CMK (cell line): ENCODE results near the gene UBA1.
A peak's percentile ranks its signal among the peaks of the same experiment; 100 is the strongest.

Experiments used
- DNase-seq: peaks from one replicate; pipeline ENCODE4 v3.0.0-alpha.2; 2010; ENCODE audit warnings: low read depth

Gene UBA1

DNA sequence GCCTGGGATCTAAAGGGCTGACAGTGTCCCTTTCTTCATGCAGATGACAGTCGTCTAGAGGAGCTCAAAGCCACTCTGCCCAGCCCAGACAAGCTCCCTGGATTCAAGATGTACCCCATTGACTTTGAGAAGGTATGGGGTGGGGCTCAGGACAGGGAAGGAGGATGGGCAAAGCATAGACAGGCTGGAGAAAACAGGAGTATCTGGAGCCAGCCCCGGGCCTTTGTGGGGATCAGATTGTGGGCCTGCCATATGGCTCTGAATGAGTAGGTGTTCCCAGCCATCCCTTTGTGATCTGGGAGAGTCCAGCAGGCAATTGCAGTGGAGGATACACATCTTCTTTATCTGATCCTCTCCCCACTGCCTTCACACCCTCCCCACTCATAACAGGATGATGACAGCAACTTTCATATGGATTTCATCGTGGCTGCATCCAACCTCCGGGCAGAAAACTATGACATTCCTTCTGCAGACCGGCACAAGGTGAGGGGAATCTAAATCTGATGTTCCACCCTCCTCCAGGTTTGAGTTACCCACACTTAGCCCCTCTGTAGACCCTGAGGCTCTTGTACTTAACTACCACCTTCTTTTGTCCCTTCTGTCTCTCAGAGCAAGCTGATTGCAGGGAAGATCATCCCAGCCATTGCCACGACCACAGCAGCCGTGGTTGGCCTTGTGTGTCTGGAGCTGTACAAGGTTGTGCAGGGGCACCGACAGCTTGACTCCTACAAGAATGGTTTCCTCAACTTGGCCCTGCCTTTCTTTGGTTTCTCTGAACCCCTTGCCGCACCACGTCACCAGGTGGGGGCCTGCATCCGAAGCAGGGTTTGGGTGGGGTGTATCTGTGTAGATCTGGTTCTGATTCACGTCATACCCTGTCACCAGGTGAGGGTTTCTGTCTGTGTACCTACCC lies 19.0 kb downstream of the UBA1 start:
- no peak for DNase-seq

DNA sequence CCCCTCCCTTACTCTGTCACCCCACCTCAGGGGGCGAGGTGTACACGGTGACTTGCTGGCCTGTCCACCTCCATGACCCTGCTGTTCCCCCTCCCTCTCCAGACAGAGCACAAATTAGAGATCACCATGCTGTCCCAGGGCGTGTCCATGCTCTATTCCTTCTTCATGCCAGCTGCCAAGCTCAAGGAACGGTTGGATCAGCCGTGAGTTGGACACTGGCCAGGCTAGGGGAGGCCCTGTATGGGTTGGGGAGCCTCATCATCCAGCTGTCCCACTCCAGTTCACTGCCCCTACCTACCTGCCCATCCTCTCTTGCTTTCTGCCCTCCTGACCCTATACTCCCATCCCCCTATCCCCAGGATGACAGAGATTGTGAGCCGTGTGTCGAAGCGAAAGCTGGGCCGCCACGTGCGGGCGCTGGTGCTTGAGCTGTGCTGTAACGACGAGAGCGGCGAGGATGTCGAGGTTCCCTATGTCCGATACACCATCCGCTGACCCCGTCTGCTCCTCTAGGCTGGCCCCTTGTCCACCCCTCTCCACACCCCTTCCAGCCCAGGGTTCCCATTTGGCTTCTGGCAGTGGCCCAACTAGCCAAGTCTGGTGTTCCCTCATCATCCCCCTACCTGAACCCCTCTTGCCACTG lies 20.9 kb downstream of the UBA1 start:
- no peak for DNase-seq

DNA sequence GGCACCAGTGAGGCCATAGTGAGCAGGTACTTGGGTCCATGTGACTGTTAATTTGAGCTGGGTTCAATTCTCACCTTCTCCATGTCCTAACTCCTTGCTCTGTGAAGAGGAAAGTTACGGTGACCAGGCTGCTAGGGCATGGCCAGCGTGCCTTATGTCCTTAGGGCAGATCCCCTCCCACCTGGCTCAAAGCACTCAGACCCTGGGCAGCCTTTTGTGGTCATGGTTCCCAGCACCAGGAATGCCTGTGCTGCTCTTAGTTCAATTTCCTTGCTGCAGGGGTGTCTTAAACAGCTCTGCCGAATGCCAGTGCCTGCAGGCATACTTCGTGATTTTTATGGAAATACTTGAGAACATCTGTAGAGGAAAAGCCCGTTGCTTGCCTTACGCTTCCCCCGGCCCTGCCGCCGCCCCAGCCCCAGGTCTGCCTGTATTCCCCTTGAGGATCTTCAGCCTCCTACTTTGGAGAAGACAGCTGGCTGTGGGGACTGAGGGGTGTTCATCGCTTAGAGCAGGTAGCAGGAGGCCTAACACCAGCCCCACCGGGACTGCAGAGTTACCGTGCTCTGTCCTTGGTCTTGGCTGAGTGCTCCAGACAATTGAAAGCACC lies 21.8 kb downstream of the UBA1 start:
- DNase-seq, result no peak

DNA sequence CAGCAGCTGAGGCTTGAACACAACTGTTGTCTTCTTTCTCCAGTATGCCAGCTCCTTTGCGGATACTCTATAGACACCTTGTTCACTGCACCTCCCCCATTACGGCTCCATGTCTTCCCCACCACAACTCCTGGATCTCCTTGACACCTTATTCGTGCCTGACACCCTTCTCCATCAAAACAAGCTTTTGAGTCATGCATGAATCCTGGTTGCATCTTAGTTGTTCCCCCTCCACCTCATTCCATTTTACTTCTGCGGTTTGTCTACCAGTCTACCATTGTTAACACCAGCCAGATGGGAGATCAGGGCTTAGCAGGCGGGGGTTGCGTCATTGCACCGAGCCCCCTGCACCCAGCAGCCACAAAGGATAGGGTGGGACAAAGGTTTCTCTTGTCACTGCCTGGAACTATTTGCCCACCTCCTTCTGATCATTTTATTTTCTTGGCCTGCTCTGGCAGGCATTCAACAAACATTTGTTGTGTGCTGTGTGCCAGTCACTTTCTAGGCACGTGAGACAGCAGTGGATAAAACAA lies 22.8 kb downstream of the UBA1 start:
- DNase-seq, result no peak

DNA sequence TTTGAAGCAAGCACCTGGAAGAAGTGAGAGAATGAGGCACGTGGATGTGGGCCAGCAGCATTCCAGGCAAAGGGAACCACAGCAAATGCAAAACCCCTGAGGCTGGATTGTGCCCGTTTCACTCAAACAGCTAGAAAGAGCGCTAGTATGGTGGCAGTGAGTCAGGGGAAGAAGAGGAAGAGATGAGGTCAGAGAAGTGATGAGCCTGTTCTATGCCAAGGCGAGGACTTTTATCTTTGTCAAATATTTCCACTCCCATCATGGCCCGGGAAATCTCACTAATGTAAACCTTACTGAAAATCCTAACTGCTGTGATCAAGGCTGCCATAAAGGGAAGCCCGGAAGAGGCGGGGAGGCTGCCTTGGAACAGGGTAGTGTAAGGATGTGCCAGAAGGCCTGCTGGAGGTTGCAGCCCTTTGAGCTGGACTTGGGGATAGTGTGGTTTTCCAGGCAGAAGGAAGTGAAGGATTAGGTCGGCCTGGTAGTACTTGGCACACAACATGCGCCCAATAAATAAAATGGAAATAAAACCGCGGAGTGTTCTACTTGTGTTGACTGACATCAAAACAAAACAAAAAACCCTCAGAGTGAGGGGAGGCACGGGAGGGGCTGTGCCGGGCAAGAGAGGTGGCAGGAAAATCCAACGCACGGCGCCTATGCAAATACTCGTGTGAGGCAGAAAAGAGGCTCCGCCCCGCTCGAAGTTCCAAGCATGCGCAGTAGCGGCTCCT lies 23.7 kb downstream of the UBA1 start:
- no peak for DNase-seq

DNA sequence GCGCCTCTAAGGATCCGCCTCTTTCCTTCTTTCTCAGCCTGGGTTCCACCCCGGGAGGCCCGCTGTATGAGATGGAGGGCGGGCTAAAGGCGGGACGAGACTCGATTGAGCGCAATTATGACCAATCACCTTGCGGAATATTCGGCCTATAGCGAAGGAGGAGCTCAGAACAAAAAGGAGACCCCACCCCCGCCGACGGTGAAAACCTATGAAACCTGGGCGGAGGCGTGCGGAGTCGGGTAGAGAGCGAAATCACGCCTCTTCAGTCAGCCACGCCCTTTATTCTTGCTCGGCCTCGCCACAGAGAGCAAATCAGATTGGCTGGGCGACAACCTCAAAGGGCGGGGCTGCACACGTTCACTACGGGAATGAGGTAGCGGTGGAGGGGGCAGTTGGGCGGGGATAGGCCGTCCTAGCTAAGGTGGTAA lies 24.2 kb downstream of the UBA1 start:
- DNase-seq, result peak; percentile 96

DNA sequence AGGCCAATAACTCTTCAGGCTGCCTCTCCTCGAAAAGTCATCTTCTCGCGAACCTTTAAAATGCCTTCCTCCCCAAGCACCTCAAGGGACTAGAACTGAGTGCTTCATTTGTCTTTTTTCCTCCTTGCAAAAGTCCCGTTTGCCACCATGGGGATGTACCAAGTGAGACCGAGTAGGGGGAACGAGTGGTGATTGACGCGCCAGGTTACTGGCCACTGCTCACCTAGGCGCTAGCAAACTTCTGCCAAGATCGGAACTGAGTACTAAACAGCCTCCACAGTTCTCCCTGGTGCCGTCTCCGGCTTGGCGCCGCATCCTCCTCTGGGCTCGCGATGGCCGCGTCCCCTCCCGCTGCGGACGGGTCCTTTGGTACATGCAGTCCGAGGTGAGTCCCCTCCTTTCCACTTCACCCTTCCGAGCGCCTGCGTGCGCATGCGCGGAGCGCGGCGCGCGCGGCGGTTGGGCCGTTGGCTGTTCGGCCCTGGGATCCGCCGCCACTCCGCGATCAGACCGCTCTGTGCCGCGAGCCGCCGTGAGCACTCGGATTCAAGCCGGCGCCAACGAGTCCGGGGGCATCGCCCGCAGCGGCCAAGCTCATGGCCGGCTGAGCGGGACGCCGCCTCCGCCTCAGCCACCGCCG lies 24.8 kb downstream of the UBA1 start, which contains the start of gene CDK16:
CDK16 (plus strand) TSS at position 402 of the 640 bp plus-strand sequence. CDS start 4,877 bp downstream, outside the sequence.
- DNase-seq, result peak; percentile 80

DNA sequence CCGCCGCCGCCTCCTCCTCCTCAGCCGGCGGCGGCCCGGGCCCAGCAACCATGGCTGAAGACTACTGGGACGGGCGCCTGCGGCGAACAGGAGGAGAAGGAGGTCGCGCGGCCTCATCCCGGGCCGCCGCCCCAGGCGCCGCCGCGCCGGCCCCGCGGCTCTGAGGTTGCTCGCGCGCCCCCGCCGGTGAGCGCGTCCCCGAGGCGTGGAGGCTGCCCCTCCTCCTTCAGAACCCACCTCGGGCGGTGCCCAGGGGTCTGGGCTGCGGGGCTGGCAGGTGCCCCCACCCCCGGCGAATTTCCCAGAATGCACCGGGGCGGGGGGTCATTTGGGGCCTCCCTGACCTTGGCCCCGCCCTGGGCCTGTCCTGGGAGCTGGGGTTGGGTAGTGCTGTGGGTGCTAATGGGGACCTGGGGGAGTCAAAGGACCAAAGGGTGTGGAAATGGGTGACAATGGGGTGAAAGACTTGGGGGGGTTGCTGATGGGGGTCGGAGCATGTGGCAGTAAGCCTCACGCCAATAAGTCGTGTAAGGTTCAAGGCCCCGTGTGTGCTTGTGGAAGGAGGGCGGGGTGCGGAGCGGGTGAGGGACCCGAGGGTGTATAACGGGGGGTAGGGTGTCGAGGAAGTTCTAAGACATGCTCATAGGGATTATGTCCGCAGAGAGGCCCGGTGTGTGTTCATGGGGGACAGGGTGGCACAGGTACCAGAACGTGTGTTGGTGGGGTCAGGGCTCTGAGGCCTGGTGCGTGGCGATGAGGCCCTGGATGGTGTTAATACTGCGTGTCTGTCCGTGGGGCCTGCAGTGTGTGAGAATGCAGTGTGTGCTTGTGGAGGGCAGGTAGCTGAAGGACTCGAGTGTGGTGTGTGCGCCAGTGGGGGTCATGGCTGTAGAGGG lies 25.5 kb downstream of the UBA1 start:
- DNase-seq, result no peak

DNA sequence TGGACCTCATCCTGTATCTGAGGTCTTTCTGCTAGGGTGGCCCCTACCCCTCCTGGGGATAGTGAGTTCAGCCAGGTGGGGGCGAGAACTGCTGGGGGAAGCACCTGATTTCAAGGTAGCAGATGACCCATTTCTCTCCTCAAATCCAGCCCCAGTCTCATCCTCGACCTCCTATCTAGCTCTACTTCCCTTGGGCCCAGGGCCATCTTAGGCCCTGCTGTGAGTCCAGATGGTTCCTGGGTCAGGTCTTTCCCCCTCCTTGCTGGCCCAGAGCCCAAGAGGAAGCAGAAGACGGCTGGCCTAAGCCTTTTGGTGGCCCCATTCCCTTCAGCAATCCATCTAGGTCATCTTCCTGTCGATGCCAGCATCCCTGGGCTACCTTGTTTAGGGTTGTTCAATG lies 28.1 kb downstream of the UBA1 start:
- no peak for DNase-seq

DNA sequence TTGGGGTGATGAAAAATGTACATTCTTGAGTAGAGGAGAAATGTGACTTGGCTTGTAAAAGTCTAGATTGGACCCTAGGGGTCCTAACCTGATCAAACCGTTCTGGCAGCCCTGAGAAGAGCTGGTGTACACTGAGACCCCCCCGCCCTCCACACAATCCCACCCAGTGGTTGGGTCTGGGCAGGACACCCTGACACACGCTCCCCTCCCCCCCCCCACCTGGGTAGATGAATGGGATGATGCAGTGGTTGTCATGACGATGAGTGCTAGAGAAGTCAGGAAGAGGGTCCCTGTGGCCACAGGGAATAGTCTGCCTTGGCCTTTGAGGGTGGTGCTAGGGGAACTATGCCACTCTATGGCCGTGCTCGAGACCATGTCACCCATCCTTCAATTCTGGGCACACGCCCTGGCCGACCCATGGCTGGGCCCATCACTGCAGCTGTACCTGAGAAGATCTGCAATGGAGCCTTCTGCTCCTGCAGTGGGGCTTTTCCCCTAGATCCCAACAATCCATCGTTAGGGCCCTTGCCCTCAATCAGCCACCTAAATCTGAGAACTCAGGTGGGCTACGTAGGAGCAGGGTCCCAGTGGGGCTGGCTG lies 29.2 kb downstream of the UBA1 start:
- no peak for DNase-seq

DNA sequence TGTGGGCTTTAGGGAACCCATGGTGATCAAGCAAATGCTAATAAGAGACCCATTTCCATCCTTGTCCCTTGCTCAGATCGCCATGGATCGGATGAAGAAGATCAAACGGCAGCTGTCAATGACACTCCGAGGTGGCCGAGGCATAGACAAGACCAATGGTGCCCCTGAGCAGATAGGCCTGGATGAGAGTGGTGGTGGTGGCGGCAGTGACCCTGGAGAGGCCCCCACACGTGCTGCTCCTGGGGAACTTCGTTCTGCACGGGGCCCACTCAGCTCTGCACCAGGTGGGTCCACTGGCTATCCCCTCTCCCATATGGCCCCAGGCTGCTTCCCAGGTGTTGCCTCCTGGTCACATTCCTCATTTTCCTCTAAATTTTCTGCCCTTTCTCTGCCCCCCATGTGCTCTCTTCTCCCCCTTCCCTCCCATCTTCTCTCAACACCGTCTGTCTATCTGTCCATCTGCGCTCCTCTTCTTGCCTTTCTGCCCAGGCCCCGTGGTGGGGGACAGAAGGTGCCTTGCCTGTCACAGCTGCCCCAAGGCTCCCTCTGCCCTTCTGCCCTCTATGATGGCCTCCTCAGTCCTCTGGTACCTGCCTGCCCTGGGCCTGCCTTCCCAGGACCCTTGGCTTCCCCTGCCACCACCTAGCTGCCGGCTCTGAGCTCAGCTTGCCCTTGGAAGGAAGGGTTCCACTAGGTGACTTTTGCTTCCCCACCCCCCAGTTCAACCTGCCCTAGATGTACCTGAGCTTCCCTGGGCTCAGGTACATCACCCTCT lies 30.0 kb downstream of the UBA1 start:
- no peak for DNase-seq

DNA sequence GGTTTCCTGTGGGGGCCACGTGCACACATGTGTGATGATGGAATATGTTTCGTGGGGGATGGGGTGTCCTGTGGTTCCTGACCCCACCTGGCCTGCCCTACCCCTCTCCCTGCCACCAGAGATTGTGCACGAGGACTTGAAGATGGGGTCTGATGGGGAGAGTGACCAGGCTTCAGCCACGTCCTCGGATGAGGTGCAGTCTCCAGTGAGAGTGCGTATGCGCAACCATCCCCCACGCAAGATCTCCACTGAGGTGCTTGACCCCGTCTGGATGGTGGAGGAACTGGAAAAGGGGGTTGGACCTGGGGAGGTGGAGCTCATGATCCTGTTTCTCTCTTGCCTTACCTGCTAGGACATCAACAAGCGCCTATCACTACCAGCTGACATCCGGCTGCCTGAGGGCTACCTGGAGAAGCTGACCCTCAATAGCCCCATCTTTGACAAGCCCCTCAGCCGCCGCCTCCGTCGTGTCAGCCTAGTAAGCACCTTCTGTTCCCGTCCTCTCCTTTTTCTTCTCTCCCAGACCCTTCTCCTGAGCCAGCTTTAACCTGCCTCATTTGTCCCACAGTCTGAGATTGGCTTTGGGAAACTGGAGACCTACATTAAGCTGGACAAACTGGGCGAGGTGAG lies 30.8 kb downstream of the UBA1 start:
- DNase-seq, result no peak

DNA sequence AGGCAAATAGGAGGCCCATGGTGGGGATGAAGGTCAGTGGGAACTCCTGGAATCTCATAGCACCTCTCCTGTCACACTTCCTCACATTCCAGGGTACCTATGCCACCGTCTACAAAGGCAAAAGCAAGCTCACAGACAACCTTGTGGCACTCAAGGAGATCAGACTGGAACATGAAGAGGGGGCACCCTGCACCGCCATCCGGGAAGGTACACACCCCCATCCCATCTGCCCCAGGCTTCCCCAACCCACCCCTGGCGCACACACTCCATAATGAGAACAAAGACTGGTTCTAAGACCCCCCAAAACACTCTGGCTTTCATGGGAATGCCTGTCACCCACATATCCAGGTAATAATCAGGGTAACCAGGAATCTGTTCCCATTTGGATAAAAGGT lies 31.3 kb downstream of the UBA1 start:
- DNase-seq, result no peak

DNA sequence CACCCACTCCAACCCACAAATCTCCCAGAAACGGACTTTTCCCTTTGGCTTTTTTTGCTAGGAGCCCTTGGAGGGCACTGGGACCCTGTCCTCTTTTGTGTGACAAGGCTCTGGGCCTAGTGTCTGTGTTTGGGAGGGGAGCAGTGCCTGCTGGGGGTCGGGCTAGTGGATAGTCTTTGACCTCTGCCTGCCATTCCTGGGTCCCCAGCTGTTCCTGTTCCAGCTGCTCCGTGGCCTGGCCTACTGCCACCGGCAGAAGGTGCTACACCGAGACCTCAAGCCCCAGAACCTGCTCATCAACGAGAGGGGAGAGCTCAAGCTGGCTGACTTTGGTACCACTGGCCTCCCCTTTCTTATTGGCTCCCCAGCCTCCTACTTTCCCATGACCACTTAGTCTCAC lies 32.4 kb downstream of the UBA1 start:
- DNase-seq, result no peak

DNA sequence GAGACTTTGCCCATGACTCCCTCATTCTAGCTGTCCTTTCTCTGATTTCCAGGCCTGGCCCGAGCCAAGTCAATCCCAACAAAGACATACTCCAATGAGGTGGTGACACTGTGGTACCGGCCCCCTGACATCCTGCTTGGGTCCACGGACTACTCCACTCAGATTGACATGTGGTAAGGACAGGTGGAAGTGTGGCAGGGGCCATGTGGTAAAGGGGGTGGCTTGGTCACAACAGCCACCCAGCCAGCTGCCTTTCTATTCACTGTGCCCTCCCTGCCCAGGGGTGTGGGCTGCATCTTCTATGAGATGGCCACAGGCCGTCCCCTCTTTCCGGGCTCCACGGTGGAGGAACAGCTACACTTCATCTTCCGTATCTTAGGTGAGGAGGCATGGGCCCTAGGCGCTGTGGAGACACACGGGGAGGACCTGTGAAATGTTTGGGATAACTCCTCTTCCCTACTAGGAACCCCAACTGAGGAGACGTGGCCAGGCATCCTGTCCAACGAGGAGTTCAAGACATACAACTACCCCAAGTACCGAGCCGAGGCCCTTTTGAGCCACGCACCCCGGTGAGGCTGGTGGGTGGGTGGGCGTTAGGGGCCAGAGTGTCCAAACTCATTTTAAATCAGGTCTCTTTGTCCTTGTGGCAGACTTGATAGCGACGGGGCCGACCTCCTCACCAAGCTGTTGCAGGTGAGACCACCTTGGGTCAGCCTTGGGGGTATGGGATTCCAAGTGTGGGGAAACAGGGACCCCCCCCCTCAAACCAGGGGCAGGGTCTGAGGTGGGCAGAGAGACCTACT lies 33.1 kb downstream of the UBA1 start:
- DNase-seq, result no peak

DNA sequence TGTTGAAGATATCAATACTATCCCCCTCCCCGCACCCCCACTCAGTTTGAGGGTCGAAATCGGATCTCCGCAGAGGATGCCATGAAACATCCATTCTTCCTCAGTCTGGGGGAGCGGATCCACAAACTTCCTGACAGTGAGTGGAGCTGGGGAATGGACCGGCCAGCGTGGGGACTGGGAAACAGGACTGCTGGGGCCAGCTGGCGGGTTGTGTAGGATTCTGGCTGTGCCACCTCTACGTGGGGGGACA lies 33.6 kb downstream of the UBA1 start:
- no peak for DNase-seq

DNA sequence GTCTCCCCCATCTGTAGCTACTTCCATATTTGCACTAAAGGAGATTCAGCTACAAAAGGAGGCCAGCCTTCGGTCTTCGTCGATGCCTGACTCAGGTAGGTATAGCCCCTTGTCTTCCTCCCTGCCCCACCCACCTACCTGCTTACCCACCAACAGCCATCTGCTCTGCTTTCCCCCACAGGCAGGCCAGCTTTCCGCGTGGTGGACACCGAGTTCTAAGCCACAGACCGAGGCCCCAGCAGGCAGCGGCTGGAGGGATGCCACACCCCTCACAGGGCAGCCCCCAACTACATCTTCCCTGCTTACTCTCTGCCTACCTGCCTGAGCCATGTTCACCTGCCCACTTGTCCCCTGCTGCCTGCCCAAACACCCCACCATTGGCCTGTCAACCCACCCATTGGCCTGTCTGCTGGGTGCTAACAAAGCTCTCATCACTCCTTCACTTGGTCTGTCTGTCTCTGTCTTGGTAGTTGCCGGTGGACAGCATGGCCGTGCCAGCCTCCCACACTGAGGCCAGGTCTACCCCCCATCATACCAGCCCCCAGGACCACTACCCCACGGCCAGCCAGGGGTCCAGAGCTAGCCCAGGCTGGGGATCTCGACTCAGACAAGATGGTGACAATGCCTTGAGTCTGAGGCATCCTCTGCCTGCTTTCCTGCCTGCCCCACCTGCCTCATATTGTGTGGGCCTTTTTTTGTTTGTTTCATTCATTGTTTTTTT lies 35.1 kb downstream of the UBA1 start:
- no peak for DNase-seq

DNA sequence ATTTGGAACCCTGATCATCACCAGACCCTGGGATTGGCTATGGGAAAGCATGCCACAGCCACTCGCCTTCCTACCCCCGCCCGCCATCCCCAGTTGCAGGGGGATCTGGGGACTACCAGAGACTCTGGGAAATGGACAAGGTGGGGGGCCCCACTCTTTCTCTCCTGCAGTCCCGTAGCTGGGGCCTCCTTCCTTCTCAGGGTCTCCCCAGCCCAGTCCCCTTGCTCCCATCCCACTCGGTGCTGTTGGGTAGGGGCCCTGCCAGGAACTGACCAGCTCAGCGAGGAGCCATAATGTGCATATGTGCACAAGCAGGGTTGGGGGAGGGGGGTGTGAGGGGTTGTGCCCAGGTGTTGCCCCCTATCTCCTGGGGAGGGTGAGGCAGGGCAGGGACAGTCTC lies 35.8 kb downstream of the UBA1 start:
- no peak for DNase-seq
